Body of pancreas (tissue), 4 donors: ENCODE measurements around the gene CCDC175.

ENCODE experiments used
- CTCF ChIP-seq, 7 experiments: fragments of 450-650 bp in 4 of 7; fragments of 200-600 bp in 3 of 7; sonication (generic) in 3 of 7; IDR thresholded peaks; one replicate each; pipeline ENCODE4 v1.5.1; 2016 to 2019; ENCODE audit warnings: antibody characterized with exemption in 7 of 7
- POLR2A ChIP-seq, 3 donors: fragments of 450-650 bp; IDR thresholded peaks; one replicate each; pipeline ENCODE4 v1.6.1; 2016; ENCODE audit warnings: antibody characterized with exemption in 3 of 3, mild to moderate bottlenecking in 2 of 3

- no peak for TF ChIP-seq CTCF (IDR thresholded peaks at IDR 0.05)
- TF ChIP-seq POLR2A (IDR thresholded peaks at IDR 0.05): no peak
These were observed 95.2 kb downstream of the CCDC175 start for GRCh38 chr14:59481407-59481806.
